Activated B cell treated with CpG ODN at 0.5 μM for 24 hours (primary cell): Measurements from ENCODE around the gene PTBP3. TPM values are rescaled to one million over a fixed set of nuclear protein-coding genes. Genes with fewer than 3 reads are reported as not detected.

Experiments
- ATAC-seq: fragments of 200-7000 bp; cut with Tn5 transposase; one replicate; pipeline ENCODE4 v1.10.0; 2021; ENCODE audit warnings: low read depth, mild to moderate bottlenecking, moderate library complexity
- CTCF ChIA-PET: fragments of 350-600 bp; sonication (Branson Sonifier 250); formaldehyde crosslinking; loops from one replicate; lab custom pipeline; 2021; ENCODE audit warnings: antibody characterized with exemption; lab: Charles Lee
- POLR2A ChIA-PET: fragments of 350-600 bp; sonication (Branson Sonifier 250); formaldehyde crosslinking; loops from one replicate; lab custom pipeline; 2021; ENCODE audit warnings: antibody characterized with exemption; lab: Charles Lee
- DNase-seq: peaks from one replicate; pipeline ENCODE4 v3.0.0; 2022
- H3K27ac Mint-ChIP-seq: one replicate; pipeline ENCODE4 v1.8.0; 2020; ENCODE audit warnings: mixed read lengths
- H3K27me3 Mint-ChIP-seq: one replicate; pipeline ENCODE4 v1.8.0; 2021; ENCODE audit warnings: mixed read lengths
- H3K36me3 Mint-ChIP-seq: one replicate; pipeline ENCODE4 v1.8.0; 2021; ENCODE audit warnings: low read depth, mixed read lengths
- H3K4me1 Mint-ChIP-seq: one replicate; pipeline ENCODE4 v1.8.0; 2021; ENCODE audit warnings: mixed read lengths
- H3K4me3 Mint-ChIP-seq: one replicate; pipeline ENCODE4 v1.8.0; 2020; ENCODE audit warnings: mild to moderate bottlenecking, mixed read lengths
- H3K9me3 Mint-ChIP-seq: one replicate; pipeline ENCODE4 v1.8.0; 2020; ENCODE audit warnings: mixed read lengths
- intact Hi-C: fragments of 100-400 bp; cut with micrococcal nuclease; formaldehyde crosslinking; loops from one replicate; pipeline ENCODE4 v1.15.1; 2024
- total RNA-seq: library from RNA; stranded (reverse); gene quantifications from 2 replicates; pipeline ENCODE4 v1.2.3, GENCODE V29; 2022
- TF ChIP-seq, protein P1 (sequence below): fragments of 200-600 bp; IDR thresholded peaks from one replicate; pipeline ENCODE4 v1.8.0; 2022; ENCODE audit warnings: antibody characterized with exemption, mild to moderate bottlenecking

The PTBP3 gene
- total RNA-seq, 1 donor from 2014 or later = 106 TPM

GRCh38 chr9:112212926-112213325, 120.5 kb downstream of the PTBP3 start:
- DNase-seq (no peak), ATAC-seq (no peak)
- TF ChIP-seq, protein P1, sequence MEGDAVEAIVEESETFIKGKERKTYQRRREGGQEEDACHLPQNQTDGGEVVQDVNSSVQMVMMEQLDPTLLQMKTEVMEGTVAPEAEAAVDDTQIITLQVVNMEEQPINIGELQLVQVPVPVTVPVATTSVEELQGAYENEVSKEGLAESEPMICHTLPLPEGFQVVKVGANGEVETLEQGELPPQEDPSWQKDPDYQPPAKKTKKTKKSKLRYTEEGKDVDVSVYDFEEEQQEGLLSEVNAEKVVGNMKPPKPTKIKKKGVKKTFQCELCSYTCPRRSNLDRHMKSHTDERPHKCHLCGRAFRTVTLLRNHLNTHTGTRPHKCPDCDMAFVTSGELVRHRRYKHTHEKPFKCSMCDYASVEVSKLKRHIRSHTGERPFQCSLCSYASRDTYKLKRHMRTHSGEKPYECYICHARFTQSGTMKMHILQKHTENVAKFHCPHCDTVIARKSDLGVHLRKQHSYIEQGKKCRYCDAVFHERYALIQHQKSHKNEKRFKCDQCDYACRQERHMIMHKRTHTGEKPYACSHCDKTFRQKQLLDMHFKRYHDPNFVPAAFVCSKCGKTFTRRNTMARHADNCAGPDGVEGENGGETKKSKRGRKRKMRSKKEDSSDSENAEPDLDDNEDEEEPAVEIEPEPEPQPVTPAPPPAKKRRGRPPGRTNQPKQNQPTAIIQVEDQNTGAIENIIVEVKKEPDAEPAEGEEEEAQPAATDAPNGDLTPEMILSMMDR = no peak
- intact Hi-C loops = no loop called here
- Mint-ChIP-seq H3K4me1 (peaks cover under 1% of the 10 kb centered on the region), H3K9me3 (peaks cover 12% of the 10 kb centered on the region), H3K27me3 (no peaks in the 10 kb centered on the region), H3K4me3 (no peak overlapping the region), H3K27ac (no peak overlapping the region), H3K36me3 (peaks cover 79% of the 10 kb centered on the region)
- ChIA-PET CTCF (no interaction called here), POLR2A (no interaction called here)

- intact Hi-C loops = no loop called here
- Mint-ChIP-seq H3K27me3 (no peaks in the 10 kb centered on the region), H3K27ac (no peak overlapping the region), H3K4me3 (no peak overlapping the region), H3K9me3 (peaks cover 21% of the 10 kb centered on the region), H3K4me1 (peaks cover 2% of the 10 kb centered on the region), H3K36me3 (peaks cover 68% of the 10 kb centered on the region)
- ATAC-seq (no peak), DNase-seq (no peak)
- CTCF ChIA-PET = no interaction called here
- TF ChIP-seq, protein P1 = no peak
- POLR2A ChIA-PET = no interaction called here
Measured at GRCh38 chr9:112207451-112207850, 126.0 kb downstream of the PTBP3 start.

DNA sequence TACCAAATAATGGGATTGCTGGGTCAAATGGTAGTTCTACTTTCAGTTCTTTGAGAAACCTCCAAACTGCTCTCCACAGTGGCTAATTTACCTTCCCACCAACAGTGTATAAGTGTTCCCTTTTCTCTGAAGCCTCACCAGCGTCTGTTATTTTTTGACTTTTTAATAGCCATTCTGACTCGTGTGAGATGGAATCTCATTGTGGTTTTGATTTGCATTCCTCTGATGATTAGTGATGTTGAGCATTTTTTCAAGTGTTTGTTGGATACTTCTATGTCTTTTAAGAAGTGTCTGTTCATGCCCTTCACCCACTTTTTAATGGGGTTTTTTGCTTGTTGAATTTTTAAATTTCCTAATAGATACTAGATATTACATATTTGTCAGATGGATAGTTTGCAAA, 129.9 kb downstream of the PTBP3 start:
- intact Hi-C loops = no loop called here
- Mint-ChIP-seq H3K36me3 (peaks cover 38% of the 10 kb centered on the region), H3K27me3 (no peaks in the 10 kb centered on the region), H3K27ac (no peak overlapping the region), H3K4me1 (peaks cover 2% of the 10 kb centered on the region), H3K4me3 (no peak overlapping the region), H3K9me3 (peaks cover 15% of the 10 kb centered on the region)
- TF ChIP-seq, protein P1 = no peak
- ATAC-seq = no peak
- POLR2A ChIA-PET = no interaction called here
- no peak for DNase-seq
- CTCF ChIA-PET = no interaction called here

- Mint-ChIP-seq H3K9me3 (no peaks in the 10 kb centered on the region), H3K27ac (no peak overlapping the region), H3K36me3 (peaks cover 16% of the 10 kb centered on the region), H3K4me3 (no peak overlapping the region), H3K4me1 (peaks cover 2% of the 10 kb centered on the region), H3K27me3 (no peaks in the 10 kb centered on the region)
- intact Hi-C loops = no loop called here
- DNase-seq (no peak), ATAC-seq (no peak)
- TF ChIP-seq, protein P1 = no peak
- POLR2A ChIA-PET = interaction anchor here (0.6 to 0.7 kb wide), 2 partner anchors 38 to 76 kb away, joined by 5 to 12 read pairs; no protein-coding TSS in a partner anchor
- CTCF ChIA-PET = no interaction called here
Measured at GRCh38 chr9:112200711-112201110, 132.7 kb downstream of the PTBP3 start.

- Mint-ChIP-seq H3K9me3 (no peaks in the 10 kb centered on the region), H3K4me3 (no peak overlapping the region), H3K36me3 (peaks cover 10% of the 10 kb centered on the region), H3K27me3 (no peaks in the 10 kb centered on the region), H3K27ac (no peak overlapping the region), H3K4me1 (peaks cover 7% of the 10 kb centered on the region)
- POLR2A ChIA-PET = interaction anchor here (0.7 kb wide), 1 partner anchor 123 kb away, joined by 7 read pairs; no protein-coding TSS in a partner anchor
- CTCF ChIA-PET = no interaction called here
- TF ChIP-seq, protein P1 = no peak
- DNase-seq (no peak), ATAC-seq (no peak)
- intact Hi-C loops = no loop called here
Measured at GRCh38 chr9:112198646-112199045, 134.8 kb downstream of the PTBP3 start.
